ENCODE measurements around the gene EVL.

GRCh38 chr14:100108840-100109593 is 43.8 kb downstream of the EVL start:
- TF ChIP-seq, protein P1, sequence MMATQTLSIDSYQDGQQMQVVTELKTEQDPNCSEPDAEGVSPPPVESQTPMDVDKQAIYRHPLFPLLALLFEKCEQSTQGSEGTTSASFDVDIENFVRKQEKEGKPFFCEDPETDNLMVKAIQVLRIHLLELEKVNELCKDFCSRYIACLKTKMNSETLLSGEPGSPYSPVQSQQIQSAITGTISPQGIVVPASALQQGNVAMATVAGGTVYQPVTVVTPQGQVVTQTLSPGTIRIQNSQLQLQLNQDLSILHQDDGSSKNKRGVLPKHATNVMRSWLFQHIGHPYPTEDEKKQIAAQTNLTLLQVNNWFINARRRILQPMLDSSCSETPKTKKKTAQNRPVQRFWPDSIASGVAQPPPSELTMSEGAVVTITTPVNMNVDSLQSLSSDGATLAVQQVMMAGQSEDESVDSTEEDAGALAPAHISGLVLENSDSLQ (IDR thresholded peaks at IDR 0.05): no peak
- no peak for TF ChIP-seq TARDBP (IDR thresholded peaks at IDR 0.05)
- no peak for TF ChIP-seq FOXA1 (IDR thresholded peaks at IDR 0.05)
- no peak for TF ChIP-seq BHLHE40 (IDR thresholded peaks at IDR 0.05; ENCODE audit: borderline replicate concordance)
- TF ChIP-seq CTBP1 (IDR thresholded peaks at IDR 0.05; ENCODE audit: borderline replicate concordance): no peak
- TF ChIP-seq HDGF (IDR thresholded peaks at IDR 0.05; ENCODE audit: borderline replicate concordance): no peak
